Left lung (tissue), 10 donors: Measurements from ENCODE around the gene VWC2L. TPM values are rescaled to one million over a fixed set of nuclear protein-coding genes. Genes with fewer than 3 reads are reported as not detected.

ENCODE experiments used
- ATAC-seq: fragments of 200-7000 bp; cut with Tn5 transposase; one replicate; pipeline ENCODE4 v1.9.1; 2020; ENCODE audit warnings: moderate library complexity
- DNase-seq, 4 donors: peaks; one replicate each; pipeline ENCODE4 v3.0.0-alpha.2; 2013 to 2020
- H3K27ac ChIP-seq, 2 donors: fragments of 200-600 bp; sonication (generic) in 1 of 2; one replicate each; pipeline versions ENCODE4 v1.5.0 to v1.8.0; 2020 to 2021
- H3K27me3 ChIP-seq, 2 donors: fragments of 200-600 bp; sonication (generic) in 1 of 2; one replicate each; pipeline versions ENCODE4 v1.5.0 to v1.8.0; 2020 to 2021
- H3K36me3 ChIP-seq, 2 donors: fragments of 200-600 bp; sonication (generic) in 1 of 2; one replicate each; pipeline versions ENCODE4 v1.5.0 to v1.8.0; 2020 to 2021
- H3K4me1 ChIP-seq, 2 donors: fragments of 200-600 bp; one replicate each; pipeline ENCODE4 v1.8.0; 2021
- H3K4me3 ChIP-seq, 2 donors: fragments of 200-600 bp; sonication (generic) in 1 of 2; one replicate each; pipeline versions ENCODE4 v1.5.0 to v1.8.0; 2020 to 2021; ENCODE audit warnings: mild to moderate bottlenecking in 1 of 2
- H3K9me3 ChIP-seq, 2 donors: fragments of 200-600 bp; sonication (generic) in 1 of 2; one replicate each; pipeline versions ENCODE4 v1.5.0 to v1.8.0; 2020 to 2021
- CTCF ChIP-seq, 2 donors: fragments of 200-600 bp; sonication (generic) in 1 of 2; IDR thresholded peaks; one replicate each; pipeline versions ENCODE4 v1.5.0 to v1.8.0; 2021; ENCODE audit warnings: antibody characterized with exemption in 2 of 2
- intact Hi-C, 2 donors: fragments of 100-400 bp; cut with DNase I; formaldehyde crosslinking; loops; one replicate each; pipeline versions ENCODE4 v1.11.2 to v1.14.2; 2022
- polyA plus RNA-seq, 6 donors: library from polyadenylated mRNA; unstranded; fragments of 120-200 nt; gene quantifications; one replicate each; pipeline ENCODE4 v1.2.1, GENCODE V29; 2013; ENCODE audit not compliant: insufficient read length in 6 of 6
- total RNA-seq, 2 donors: library from RNA; stranded (reverse); fragmentation: NEBNext Ultra II Directional; extraction: Animal tissue kit (Norgen Biotek cat#: 25700); gene quantifications; one replicate each; pipeline ENCODE4 v1.2.1, GENCODE V29; 2021
- donor health status: DM: no; HTN: yes; CAD: no.
- donor health status: DM: no; HTN: no; CAD: no.

Gene VWC2L
- total and polyA plus RNA-seq, 8 donors: 0.06 TPM; not detected in 6

- Histone ChIP-seq H3K36me3 (no peaks in the 10 kb centered on the region), H3K4me1 (no peaks in the 10 kb centered on the region), H3K27me3 (no peaks in the 10 kb centered on the region), H3K4me3 (no peak overlapping the region), H3K27ac (no peak overlapping the region), H3K9me3 (no peaks in the 10 kb centered on the region)
- intact Hi-C loops: no loop called here
- no peak for TF ChIP-seq CTCF (IDR thresholded peaks at IDR 0.05)
- ATAC-seq (no peak), DNase-seq (no peak)
Measured at GRCh38 chr2:214549946-214550345, 139.1 kb downstream of the VWC2L start.

GRCh38 chr2:214550786-214551185 is 139.9 kb downstream of the VWC2L start:
- no peak for TF ChIP-seq CTCF (IDR thresholded peaks at IDR 0.05)
- Histone ChIP-seq H3K4me1 (no peaks in the 10 kb centered on the region), H3K27ac (no peak overlapping the region), H3K9me3 (no peaks in the 10 kb centered on the region), H3K4me3 (no peak overlapping the region), H3K36me3 (no peaks in the 10 kb centered on the region), H3K27me3 (no peaks in the 10 kb centered on the region)
- DNase-seq: no peak
- intact Hi-C loops: no loop called here
- ATAC-seq: no peak

DNA sequence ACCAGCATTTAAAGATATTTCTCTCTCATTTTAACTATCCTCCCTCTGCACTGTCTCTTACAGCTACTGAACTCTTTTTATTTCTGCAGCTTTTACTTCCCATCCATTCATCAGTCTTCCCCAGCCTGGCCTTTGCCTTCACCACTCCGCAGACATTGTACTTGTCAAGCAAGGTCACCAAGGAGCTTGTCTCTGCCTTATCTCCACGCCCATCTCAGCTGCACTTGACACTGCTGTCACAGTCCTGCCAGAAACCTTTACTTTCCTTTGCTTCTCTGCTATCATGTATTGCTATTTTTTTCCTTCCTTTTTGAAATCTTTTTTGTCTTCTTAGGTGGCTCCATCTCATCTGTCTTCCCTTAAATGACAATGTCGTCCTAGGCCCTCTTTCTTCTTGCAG is 147.0 kb downstream of the VWC2L start:
- H3K36me3 ChIP-seq: no peaks in the 10 kb centered on the region
- TF ChIP-seq CTCF (IDR thresholded peaks at IDR 0.05): no peak

DNA sequence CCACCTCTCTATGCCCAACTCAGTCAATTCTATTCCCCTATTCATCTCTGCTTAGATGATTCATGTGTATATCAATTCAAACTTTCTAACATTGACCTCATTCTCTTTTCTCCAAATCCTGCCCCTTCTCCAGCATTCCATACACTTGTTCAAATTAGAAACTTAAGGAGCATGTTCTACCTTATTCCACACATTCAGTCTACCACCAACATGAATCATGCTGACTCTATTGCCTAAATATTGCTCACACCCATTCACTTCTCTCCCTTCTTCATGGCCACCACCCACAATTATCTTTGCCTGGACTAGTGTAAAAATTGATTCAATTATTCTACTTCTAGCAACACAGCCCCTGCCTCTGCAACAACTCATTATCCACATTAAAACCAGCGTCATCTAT is 147.5 kb downstream of the VWC2L start:
- Histone ChIP-seq H3K9me3 (no peaks in the 10 kb centered on the region), H3K4me1 (no peaks in the 10 kb centered on the region), H3K36me3 (no peaks in the 10 kb centered on the region), H3K4me3 (no peak overlapping the region), H3K27me3 (no peaks in the 10 kb centered on the region), H3K27ac (no peak overlapping the region)
- ATAC-seq: no peak
- no peak for DNase-seq
- no peak for TF ChIP-seq CTCF (IDR thresholded peaks at IDR 0.05)
- intact Hi-C loops: no loop called here

More for the DNA sequence above, 147.0 kb downstream of the VWC2L start:
- H3K27ac ChIP-seq: no peak overlapping the region
- no peak overlapping the region for H3K4me3 ChIP-seq
- H3K4me1 ChIP-seq: no peaks in the 10 kb centered on the region
- DNase-seq (no peak), ATAC-seq (no peak)
- intact Hi-C loops: no loop called here
- H3K9me3 ChIP-seq: no peaks in the 10 kb centered on the region
- no peaks in the 10 kb centered on the region for H3K27me3 ChIP-seq

- intact Hi-C loops: no loop called here
- no peak for TF ChIP-seq CTCF (IDR thresholded peaks at IDR 0.05)
- no peaks in the 10 kb centered on the region for H3K27me3 ChIP-seq
- ATAC-seq (no peak), DNase-seq (no peak)
- H3K36me3 ChIP-seq: no peaks in the 10 kb centered on the region
- no peak overlapping the region for H3K4me3 ChIP-seq
- H3K9me3 ChIP-seq: no peaks in the 10 kb centered on the region
- H3K4me1 ChIP-seq: no peaks in the 10 kb centered on the region
- no peak overlapping the region for H3K27ac ChIP-seq
Measured at GRCh38 chr2:214560176-214560575, 149.3 kb downstream of the VWC2L start.
